H1 (cell line): ENCODE measurements around the gene KIF15. TPM values are rescaled to one million over a fixed set of nuclear protein-coding genes. Genes with fewer than 3 reads are reported as not detected.

Experiments used
- CTCF ChIA-PET: fragments of 300-600 bp; sonication (Branson Sonifier 250); formaldehyde crosslinking; loops from one replicate; lab custom pipeline; 2021; ENCODE audit not compliant: partially characterized antibody; lab: Charles Lee
- POLR2A ChIA-PET: fragments of 300-600 bp; sonication (Branson Sonifier 250); formaldehyde crosslinking; loops from one replicate; lab custom pipeline; 2021; ENCODE audit warnings: inconsistent platforms; ENCODE audit not compliant: partially characterized antibody; lab: Charles Lee
- DNase-seq, 2 experiments: peaks; one replicate each; pipeline versions ENCODE4 v3.0.0 to v3.0.0-alpha.2; 2010 to 2022; ENCODE audit warnings: low spot score in 2 of 2, low read depth in 1 of 2, mixed read lengths in 1 of 2
- FAIRE-seq: peaks from 2 replicates; lab custom pipeline; 2011; peaks lifted over from hg19 to GRCh38; lab: Jason Lieb, UNC
- H2AFZ ChIP-seq: 2 replicates; pipeline ENCODE4 v1.8.1; 2012; ENCODE audit warnings: low read length, inconsistent platforms
- H2AK5ac ChIP-seq: 2 replicates; pipeline ENCODE4 v1.6.1; 2013; ENCODE audit warnings: low read depth, low read length
- H2BK120ac ChIP-seq: replicated peaks from 2 replicates; pipeline ENCODE3; 2013; ENCODE audit warnings: low read depth, low read length, inconsistent platforms
- H2BK12ac ChIP-seq: 2 replicates; pipeline ENCODE4 v1.6.1; 2013; ENCODE audit warnings: low read depth, low read length
- H2BK15ac ChIP-seq: 2 replicates; pipeline ENCODE4 v1.6.1; 2013; ENCODE audit warnings: low read length
- H2BK20ac ChIP-seq: 2 replicates; pipeline ENCODE4 v1.6.1; 2013; ENCODE audit warnings: low read length
- H2BK5ac ChIP-seq: 2 replicates; pipeline ENCODE4 v1.6.1; 2013; ENCODE audit warnings: low read depth, low read length
- H3K14ac ChIP-seq: 2 replicates; pipeline ENCODE4 v1.6.1; 2013; ENCODE audit warnings: inconsistent platforms; ENCODE audit not compliant: insufficient read length
- H3K18ac ChIP-seq: 2 replicates; pipeline ENCODE4 v1.6.1; 2013; ENCODE audit warnings: low read length; ENCODE audit errors: extremely low read depth
- H3K23ac ChIP-seq: 2 replicates; pipeline ENCODE4 v1.6.1; 2013; ENCODE audit warnings: inconsistent platforms; ENCODE audit not compliant: insufficient read length
- H3K23me2 ChIP-seq: 2 replicates; pipeline ENCODE4 v1.6.1; 2013; ENCODE audit warnings: low read depth, low read length
- H3K27ac ChIP-seq: 2 replicates; pipeline ENCODE4 v1.6.1; 2011; ENCODE audit warnings: low read depth, low read length, inconsistent platforms
- H3K27me3 ChIP-seq, 4 experiments: replicated peaks in 1 of 4; 1 replicate in 1 of 4; 2 replicates in 3 of 4; pipeline versions ENCODE4 v1.6.1 to v1.8.1; 2011 to 2013; ENCODE audit warnings: low read length in 3 of 4, mild to moderate bottlenecking in 3 of 4, inconsistent platforms in 2 of 4, mixed read lengths in 2 of 4, moderate library complexity in 1 of 4; ENCODE audit not compliant: control insufficient read depth in 3 of 4, insufficient read depth in 3 of 4; ENCODE audit errors: extremely low read depth in 1 of 4
- H3K36me3 ChIP-seq, 4 experiments: 2 replicates each; pipeline versions ENCODE4 v1.6.1 to v1.8.1; 2011 to 2013; ENCODE audit warnings: mild to moderate bottlenecking in 4 of 4, low read length in 3 of 4, moderate library complexity in 2 of 4, control low read depth in 1 of 4, inconsistent platforms in 1 of 4; ENCODE audit not compliant: insufficient read depth in 4 of 4, control insufficient read depth in 2 of 4
- H3K4ac ChIP-seq: replicated peaks from 2 replicates; pipeline ENCODE3; 2013; ENCODE audit warnings: low read length, low read depth, mixed read lengths, inconsistent platforms; ENCODE audit not compliant: insufficient read length
- H3K4me1 ChIP-seq, 4 experiments: replicated peaks in 1 of 4; 1 replicate in 1 of 4; 2 replicates in 3 of 4; pipeline versions ENCODE4 v1.6.1 to v1.8.1; 2011 to 2013; ENCODE audit warnings: low read length in 3 of 4, inconsistent platforms in 2 of 4, mixed read lengths in 1 of 4; ENCODE audit not compliant: insufficient read depth in 4 of 4, control insufficient read depth in 3 of 4
- H3K4me2 ChIP-seq, 2 experiments: 2 replicates each; pipeline versions ENCODE4 v1.6.1 to v1.8.1; 2011 to 2013; ENCODE audit warnings: low read depth in 2 of 2, low read length in 2 of 2, control low read depth in 1 of 2, inconsistent platforms in 1 of 2, mild to moderate bottlenecking in 1 of 2; ENCODE audit not compliant: insufficient read depth in 1 of 2
- H3K4me3 ChIP-seq, 4 experiments: fragments of 200-600, 300-600 bp in 1 of 4; sonication (generic), shearing (Covaris generic), sonication (Bioruptor Twin) in 1 of 4; 2 replicates each; pipeline versions ENCODE4 v1.5.1 to v1.8.1; 2011 to 2016; ENCODE audit warnings: low read length in 4 of 4, low read depth in 3 of 4, control low read depth in 2 of 4, inconsistent platforms in 2 of 4, mild to moderate bottlenecking in 2 of 4, mixed read lengths in 1 of 4, moderate library complexity in 1 of 4; ENCODE audit not compliant: insufficient read depth in 2 of 4; ENCODE audit errors: extremely low read depth in 1 of 4
- H3K56ac ChIP-seq: replicated peaks from 2 replicates; pipeline ENCODE3; 2013; ENCODE audit warnings: low read depth, mild to moderate bottlenecking, mixed read lengths, low read length, inconsistent platforms; ENCODE audit not compliant: insufficient read length
- H3K79me1 ChIP-seq: 2 replicates; pipeline ENCODE4 v1.6.1; 2013; ENCODE audit warnings: low read depth, low read length, control low read depth
- H3K79me2 ChIP-seq, 2 experiments: 2 replicates each; pipeline versions ENCODE4 v1.6.1 to v1.8.1; 2012 to 2013; ENCODE audit warnings: low read length in 2 of 2, mild to moderate bottlenecking in 2 of 2, inconsistent platforms in 1 of 2; ENCODE audit not compliant: insufficient read depth in 2 of 2, control insufficient read depth in 1 of 2
- H3K9ac ChIP-seq, 4 experiments: replicated peaks in 1 of 4; 1 replicate in 1 of 4; 2 replicates in 3 of 4; pipeline versions ENCODE4 v1.6.1 to v1.8.1; 2011 to 2013; ENCODE audit warnings: low read depth in 3 of 4, low read length in 3 of 4, control low read depth in 2 of 4, mild to moderate bottlenecking in 2 of 4, moderate library complexity in 2 of 4, inconsistent platforms in 1 of 4; ENCODE audit errors: extremely low read depth in 1 of 4
- H3K9me3 ChIP-seq, 2 experiments: 2 replicates each; pipeline versions ENCODE4 v1.6.1 to v1.8.1; 2012 to 2013; ENCODE audit warnings: mild to moderate bottlenecking in 2 of 2, moderate library complexity in 2 of 2, control low read depth in 1 of 2, inconsistent platforms in 1 of 2, low read depth in 1 of 2, low read length in 1 of 2, mixed read lengths in 1 of 2; ENCODE audit not compliant: insufficient read depth in 2 of 2
- H4K20me1 ChIP-seq, 2 experiments: replicated peaks in 1 of 2; 2 replicates each; pipeline versions ENCODE3 to v1.8.1; 2011 to 2013; ENCODE audit warnings: inconsistent platforms in 2 of 2, low read length in 2 of 2, mild to moderate bottlenecking in 1 of 2; ENCODE audit not compliant: insufficient read depth in 2 of 2, control insufficient read depth in 1 of 2
- H4K5ac ChIP-seq: 2 replicates; pipeline ENCODE4 v1.6.1; 2013; ENCODE audit warnings: low read length, low read depth, mixed read lengths, inconsistent platforms; ENCODE audit not compliant: insufficient read length
- H4K8ac ChIP-seq: 2 replicates; pipeline ENCODE4 v1.8.0; 2013; ENCODE audit warnings: mild to moderate bottlenecking, moderate library complexity, low read length, inconsistent platforms; ENCODE audit not compliant: insufficient read depth; ENCODE audit errors: extremely low read depth
- H4K91ac ChIP-seq: replicated peaks from 2 replicates; pipeline ENCODE3; 2013; ENCODE audit warnings: low read length, mixed read lengths, inconsistent platforms; ENCODE audit not compliant: insufficient read length
- BCL11A ChIP-seq, 2 experiments: IDR thresholded peaks; one replicate each; pipeline ENCODE4 v1.6.1; 2011; ENCODE audit warnings: low read depth in 2 of 2, low read length in 2 of 2, mild to moderate bottlenecking in 2 of 2
- CBX5 ChIP-seq: fragments of 300-800, 300-1000 bp; sonication (generic); IDR thresholded peaks from 2 replicates; pipeline ENCODE4 v1.7.1; 2016; ENCODE audit warnings: antibody characterized with exemption, low read length, low read depth
- CHD2 ChIP-seq: IDR thresholded peaks from 2 replicates; pipeline ENCODE4 v1.6.1; 2012; ENCODE audit warnings: low read length, improper control_type of control experiment
- EZH2 ChIP-seq: fragments of 200-600 bp; sonication (generic); IDR thresholded peaks from 2 replicates; pipeline ENCODE4 v1.7.1; 2012; ENCODE audit warnings: low read depth, mild to moderate bottlenecking, moderate library complexity, low read length, inconsistent platforms; ENCODE audit not compliant: severe bottlenecking
- HDAC6 ChIP-seq: IDR thresholded peaks from one replicate; pipeline ENCODE4 v1.7.1; 2012; ENCODE audit warnings: low read depth, mild to moderate bottlenecking, inconsistent platforms, low read length, moderate library complexity
- JUN ChIP-seq: IDR thresholded peaks from 2 replicates; pipeline ENCODE4 v1.6.1; 2011; ENCODE audit warnings: low read depth, mild to moderate bottlenecking, improper control_type of control experiment, low read length
- KDM4A ChIP-seq: IDR thresholded peaks from one replicate; pipeline ENCODE4 v1.7.1; 2012; ENCODE audit warnings: low read depth, mild to moderate bottlenecking, moderate library complexity, low read length, inconsistent platforms; ENCODE audit not compliant: severe bottlenecking
- POU5F1 ChIP-seq: IDR thresholded peaks from 2 replicates; pipeline ENCODE4 v1.6.1; 2011; ENCODE audit warnings: low read depth, mild to moderate bottlenecking, low read length, moderate library complexity
- RBBP5 ChIP-seq: IDR thresholded peaks from 2 replicates; pipeline ENCODE4 v1.7.1; 2012; ENCODE audit warnings: low read depth, mild to moderate bottlenecking, inconsistent platforms, low read length, moderate library complexity, borderline replicate concordance
- RXRA ChIP-seq: IDR thresholded peaks from 2 replicates; pipeline ENCODE4 v1.6.1; 2011; ENCODE audit warnings: low read depth, mild to moderate bottlenecking, low read length, moderate library complexity; ENCODE audit not compliant: insufficient read depth
- SP4 ChIP-seq: IDR thresholded peaks from 2 replicates; pipeline ENCODE4 v1.6.1; 2012; ENCODE audit warnings: low read length, inconsistent platforms
- SRF ChIP-seq: IDR thresholded peaks from 2 replicates; pipeline ENCODE4 v1.6.1; 2011; ENCODE audit warnings: mild to moderate bottlenecking, low read depth, low read length, moderate library complexity
- TBP ChIP-seq: IDR thresholded peaks from 2 replicates; pipeline ENCODE4 v1.6.1; 2011; ENCODE audit warnings: low read depth, low read length, improper control_type of control experiment
- ZNF274 ChIP-seq: IDR thresholded peaks from 2 replicates; pipeline ENCODE4 v1.7.0; 2012; ENCODE audit warnings: low read length, borderline replicate concordance; ENCODE audit errors: extremely low read depth
- WGBS, 2 experiments: shearing (Covaris generic) in 1 of 2; methylation state at CpG; one replicate each; pipeline versions ENCODE4 v1.1.6 to v1.1.7; 2013 to 2015; ENCODE audit warnings: low lambda C conversion rate in 2 of 2, mixed read lengths in 2 of 2, inconsistent platforms in 1 of 2, low coverage in 1 of 2, missing lambda C conversion rate in 1 of 2; ENCODE audit not compliant: insufficient replicate concordance in 2 of 2, insufficient coverage in 1 of 2, insufficient read length in 1 of 2; ENCODE audit errors: extremely low coverage in 1 of 2, missing lambda C conversion rate in 1 of 2; 5-methylcytosine and 5-hydroxymethylcytosine counted together
- polyA plus RNA-seq, 7 experiments: library from polyadenylated mRNA; depleted of rRNA in 3 of 7; stranded (reverse) in 5 of 7; unstranded in 2 of 7; fragments of >200 nt in 5 of 7; fragments of 200-250 nt in 2 of 7; gene quantifications; 1 replicate in 5 of 7; 2 replicates in 1 of 7; 4 replicates in 1 of 7; pipeline versions ENCODE4 v1.2.1 to v1.2.3, GENCODE V29; 2011 to 2013; ENCODE audit warnings: missing spikeins in 2 of 7, mixed read lengths in 2 of 7
- total RNA-seq: library from RNA; stranded (reverse); fragmentation: NEBNext Ultra II Directional; extraction: Animal tissue kit (Norgen Biotek cat#: 25700); gene quantifications from 2 replicates; pipeline ENCODE4 v1.2.1, GENCODE V29; 2021
- TF ChIP-seq, protein P1 (sequence below): IDR thresholded peaks from 2 replicates; pipeline ENCODE4 v1.6.1; 2012; ENCODE audit warnings: inconsistent platforms

Gene KIF15
- total and polyA plus RNA-seq, 2 of the 8 experiments (the other 6 are each of a cell fraction or from before 2014, with no cell fraction given), result 4.2 to 25.5 TPM

GRCh38 chr3:44848634-44849033, 87.0 kb downstream of the KIF15 start:
- Histone ChIP-seq H4K8ac (no peak overlapping the region), H3K4ac (no peak overlapping the region), H3K9ac (no peak overlapping the region), H3K14ac (no peak overlapping the region), H3K4me3 (no peak overlapping the region), H4K20me1 (no peaks in the 10 kb centered on the region), H3K18ac (no peak overlapping the region), H3K4me2 (no peak overlapping the region), H2BK12ac (no peak overlapping the region), H2BK5ac (no peak overlapping the region), H3K23ac (no peak overlapping the region), H3K4me1 (no peaks in the 10 kb centered on the region), H2AFZ (no peak overlapping the region), H2BK20ac (no peak overlapping the region), H3K27me3 (no peaks in the 10 kb centered on the region), H3K79me2 (no peaks in the 10 kb centered on the region), H3K79me1 (no peaks in the 10 kb centered on the region), H4K5ac (no peak overlapping the region), H3K9me3 (no peaks in the 10 kb centered on the region), H2AK5ac (no peak overlapping the region), H3K56ac (no peak overlapping the region), H3K36me3 (peaks cover 3 to 49% (median 24%) of the 10 kb centered on the region in 4 experiments; a peak in 7 of 8 replicates), H4K91ac (no peak overlapping the region), H2BK120ac (no peak overlapping the region), H3K23me2 (no peaks in the 10 kb centered on the region), H2BK15ac (no peak overlapping the region), H3K27ac (no peak overlapping the region)
- ChIA-PET CTCF (interaction anchor here (1.5 kb wide), 1 partner anchor 66 kb away, joined by 6 read pairs; no protein-coding TSS in a partner anchor), POLR2A (interaction anchor here (1.4 kb wide), 1 partner anchor 33 kb away, joined by 3 read pairs; no protein-coding TSS in a partner anchor)
- DNase-seq, result no peak
- no peak for FAIRE-seq
- WGBS, 2 experiments, result 100% methylated on average over 1 of the region's 1 CpG; no CpG with 5 or more reads in 1 of the 2 experiments
- TF ChIP-seq CBX5 (no peak), RBBP5 (no peak), POU5F1 (no peak), CHD2 (no peak), SRF (no peak), SP4 (no peak), BCL11A (IDR thresholded peaks at IDR 0.05; ENCODE audit: low read depth in 2 of 2, low read length in 2 of 2) (no peak), ZNF274 (no peak), TBP (no peak), EZH2 (no peak), RXRA (no peak), KDM4A (no peak), HDAC6 (no peak), JUN (no peak)
- TF ChIP-seq, protein P1, sequence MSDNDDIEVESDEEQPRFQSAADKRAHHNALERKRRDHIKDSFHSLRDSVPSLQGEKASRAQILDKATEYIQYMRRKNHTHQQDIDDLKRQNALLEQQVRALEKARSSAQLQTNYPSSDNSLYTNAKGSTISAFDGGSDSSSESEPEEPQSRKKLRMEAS, result no peak
